Cardiac muscle cell (in vitro differentiated cells and primary cell): Measurements from ENCODE around the gene WDR12. TPM values are rescaled to one million over a fixed set of nuclear protein-coding genes. Genes with fewer than 3 reads are reported as not detected.
"Not testable (repeated sequence)": the region's sequence is repeated elsewhere in the genome, so short reads cannot be mapped to it uniquely, and the experiment has no call there.

Source experiments
- DNase-seq, 2 donors: peaks; one replicate each; pipeline versions ENCODE4 v3.0.0 to v3.0.0-alpha.2; 2010 to 2017; ENCODE audit warnings: low read depth in 1 of 2, low spot score in 1 of 2
- H3K27ac ChIP-seq: fragments of 200-600 bp; sonication (generic); 2 replicates; pipeline ENCODE4 v1.5.1; 2016
- H3K27me3 ChIP-seq: fragments of 200-600 bp; sonication (generic); 2 replicates; pipeline ENCODE4 v1.6.0; 2016; ENCODE audit warnings: control low read depth
- H3K36me3 ChIP-seq: fragments of 200-600 bp; sonication (generic); 2 replicates; pipeline ENCODE4 v1.5.1; 2016; ENCODE audit warnings: control low read depth
- H3K4me1 ChIP-seq: fragments of 200-600 bp; sonication (generic); 2 replicates; pipeline ENCODE4 v1.8.1; 2017; ENCODE audit warnings: low read depth, mild to moderate bottlenecking, mixed run types
- H3K4me3 ChIP-seq: fragments of 200-600 bp; sonication (generic); 2 replicates; pipeline ENCODE4 v1.5.1; 2016; ENCODE audit warnings: mild to moderate bottlenecking
- H3K9me3 ChIP-seq: fragments of 200-600 bp; sonication (generic); 2 replicates; pipeline ENCODE4 v1.5.1; 2017; ENCODE audit warnings: low read depth, mild to moderate bottlenecking, control low read depth
- CTCF ChIP-seq: IDR thresholded peaks from 2 replicates; pipeline ENCODE4 v1.5.1; 2012; ENCODE audit warnings: low read depth, mild to moderate bottlenecking, low read length
- polyA plus RNA-seq: library from polyadenylated mRNA; unstranded; fragments of >200 nt; fragmentation: Nextera tagmentation; extraction: Ambion mirVana; gene quantifications from 2 replicates; pipeline ENCODE4 v1.2.1, GENCODE V29; 2016
- total RNA-seq: library from RNA; depleted of rRNA; stranded (reverse); fragments of >200 nt; gene quantifications from 2 replicates; pipeline ENCODE4 v1.2.3, GENCODE V29; 2016

The WDR12 gene
- total RNA-seq (24.0 and 37.4 TPM in 2 replicates), polyA plus RNA-seq (76.3 and 103 TPM in 2 replicates)

GRCh38 chr2:202911512-202912341 lies at the start of gene WDR12, which contains the start of gene CARF:
Gene WDR12, minus strand, starts transcription at chr2:202911673. Its CDS starts 197 bp downstream, at chr2:202911476.
Gene CARF, plus strand, starts transcription at chr2:202912275. Its CDS starts 29,628 bp downstream, at chr2:202941903.
- Histone ChIP-seq H3K27ac (peak within 1 kb of the TSS; percentile 76), H3K36me3 (no peaks in the 10 kb centered on the region), H3K4me1 (peaks cover 9% of the 10 kb centered on the region), H3K27me3 (no peaks in the 10 kb centered on the region), H3K9me3 (no peaks in the 10 kb centered on the region), H3K4me3 (peak within 1 kb of the TSS; percentile 91)
- DNase-seq = peak; percentile 96
- TF ChIP-seq CTCF = no peak

GRCh38 chr2:202960524-202960923 lies 49.1 kb upstream of the WDR12 start:
- DNase-seq = no peak
- Histone ChIP-seq H3K36me3 (no peaks in the 10 kb centered on the region), H3K9me3 (no peaks in the 10 kb centered on the region), H3K4me3 (no peak overlapping the region), H3K27me3 (no peaks in the 10 kb centered on the region), H3K27ac (no peak overlapping the region), H3K4me1 (peaks cover 2% of the 10 kb centered on the region)
- no peak for TF ChIP-seq CTCF

GRCh38 chr2:202950592-202950991 lies 39.1 kb upstream of the WDR12 start:
- Histone ChIP-seq H3K27ac (no peak overlapping the region), H3K9me3 (no peaks in the 10 kb centered on the region), H3K27me3 (no peaks in the 10 kb centered on the region), H3K4me1 (no peaks in the 10 kb centered on the region), H3K4me3 (no peak overlapping the region), H3K36me3 (peaks cover 11% of the 10 kb centered on the region)
- peak; percentile 13 to 43 for DNase-seq
- no peak for TF ChIP-seq CTCF

- not testable (repeated sequence) for DNase-seq, H3K27me3 ChIP-seq, H3K9me3 ChIP-seq, H3K4me1 ChIP-seq, H3K27ac ChIP-seq, H3K4me3 ChIP-seq
- H3K36me3 ChIP-seq = peaks cover 12% of the 10 kb centered on the region
Measured at GRCh38 chr2:202949333-202949732, 37.9 kb upstream of the WDR12 start.

- H3K4me3 ChIP-seq = no peak overlapping the region
- peaks cover 10% of the 10 kb centered on the region for H3K36me3 ChIP-seq
- no peak for TF ChIP-seq CTCF
- H3K27me3 ChIP-seq = no peaks in the 10 kb centered on the region
- H3K9me3 ChIP-seq = no peaks in the 10 kb centered on the region
- H3K27ac ChIP-seq = no peak overlapping the region
- DNase-seq = no peak
- H3K4me1 ChIP-seq = no peaks in the 10 kb centered on the region
Measured at GRCh38 chr2:202945497-202945896, 34.0 kb upstream of the WDR12 start.

- Histone ChIP-seq H3K27me3 (no peaks in the 10 kb centered on the region), H3K36me3 (peaks cover 10% of the 10 kb centered on the region), H3K4me3 (no peak overlapping the region), H3K27ac (no peak overlapping the region), H3K9me3 (no peaks in the 10 kb centered on the region), H3K4me1 (no peaks in the 10 kb centered on the region)
- no peak for TF ChIP-seq CTCF
- no peak for DNase-seq
Measured at GRCh38 chr2:202944816-202945215, 33.3 kb upstream of the WDR12 start.
